OCI-LY3 (cell line): ENCODE data around the gene SUGP2.
A peak's percentile ranks its signal among the peaks of the same experiment; 100 is the strongest.

Experiments used
- H2AFZ ChIP-seq: fragments of 200-600, 300-600 bp; shearing (Covaris generic); 2 replicates; pipeline ENCODE4 v1.6.0; 2014; ENCODE audit warnings: antibody characterized with exemption, low read depth, low read length
- H3K27ac ChIP-seq: fragments of 200-600, 300-600 bp; sonication (generic); 2 replicates; pipeline ENCODE4 v1.5.1; 2014; ENCODE audit warnings: mild to moderate bottlenecking, low read length, moderate library complexity, mixed read lengths
- H3K27me3 ChIP-seq: fragments of 200-600, 300-600 bp; sonication (generic); 2 replicates; pipeline ENCODE4 v1.6.1; 2014; ENCODE audit warnings: low read depth, low read length, mixed read lengths
- H3K36me3 ChIP-seq: fragments of 200-600, 300-600 bp; sonication (generic); replicated peaks from 2 replicates; pipeline ENCODE3; 2014; ENCODE audit warnings: low read depth, low read length, mixed read lengths
- H3K4me1 ChIP-seq: fragments of 300-600, 200-600 bp; sonication (generic); 2 replicates; pipeline ENCODE4 v1.6.1; 2014; ENCODE audit warnings: low read length, mixed read lengths
- H3K4me2 ChIP-seq: fragments of 200-600, 300-600 bp; sonication (generic); 2 replicates; pipeline ENCODE4 v1.6.1; 2014; ENCODE audit warnings: low read length, mixed read lengths
- H3K4me3 ChIP-seq: fragments of 300-600, 200-600 bp; sonication (generic); 2 replicates; pipeline ENCODE4 v1.5.1; 2014; ENCODE audit warnings: antibody characterized with exemption, mild to moderate bottlenecking, low read length, moderate library complexity
- H3K79me2 ChIP-seq: fragments of 300-600, 200-600 bp; shearing (Covaris generic); 2 replicates; pipeline ENCODE4 v1.6.1; 2014; ENCODE audit warnings: mild to moderate bottlenecking, low read length, mixed read lengths
- H3K9ac ChIP-seq: fragments of 300-600, 200-600 bp; shearing (Covaris generic); 2 replicates; pipeline ENCODE4 v1.6.0; 2014; ENCODE audit warnings: mild to moderate bottlenecking, low read length, moderate library complexity
- H3K9me3 ChIP-seq: fragments of 200-600, 300-600 bp; shearing (Covaris generic); 2 replicates; pipeline ENCODE4 v1.6.1; 2014; ENCODE audit warnings: low read length, mixed read lengths; ENCODE audit not compliant: insufficient read depth
- H4K20me1 ChIP-seq: fragments of 200-600, 300-600 bp; sonication (generic); 2 replicates; pipeline ENCODE4 v1.6.1; 2016; ENCODE audit warnings: low read length, mixed read lengths; ENCODE audit not compliant: insufficient read depth
- CTCF ChIP-seq: fragments of 200-600, 300-600 bp; sonication (generic); IDR thresholded peaks from 2 replicates; pipeline ENCODE4 v1.5.1; 2014; ENCODE audit warnings: antibody characterized with exemption, low read length, low read depth
- EZH2phosphoT487 ChIP-seq: fragments of 200-600 bp; shearing (Covaris generic); IDR thresholded peaks from 2 replicates; pipeline ENCODE4 v1.6.1; 2018; ENCODE audit warnings: antibody characterized with exemption, mixed run types, low read depth

Gene SUGP2

GRCh38 chr19:19039901-19040300, 6.6 kb upstream of the SUGP2 start:
- Histone ChIP-seq H3K9ac (no peak overlapping the region), H3K27me3 (no peaks in the 10 kb centered on the region), H3K9me3 (no peaks in the 10 kb centered on the region), H2AFZ (no peak overlapping the region), H3K27ac (no peak overlapping the region), H3K36me3 (peaks cover 36% of the 10 kb centered on the region), H3K4me1 (no peaks in the 10 kb centered on the region), H3K4me2 (no peak overlapping the region), H4K20me1 (no peaks in the 10 kb centered on the region), H3K79me2 (peaks cover 73% of the 10 kb centered on the region), H3K4me3 (no peak overlapping the region)
- no peak for TF ChIP-seq CTCF
- no peak for TF ChIP-seq EZH2phosphoT487

- peak overlapping the region; percentile 87 for H3K4me3 ChIP-seq
- H3K27ac ChIP-seq, result peak overlapping the region; percentile 77
- H3K79me2 ChIP-seq, result peaks cover 90% of the 10 kb centered on the region
- peaks cover 10% of the 10 kb centered on the region; the same call in 1 of the 2 replicates for H4K20me1 ChIP-seq
- H3K4me2 ChIP-seq, result peak overlapping the region; percentile 91
- H3K9ac ChIP-seq, result peak overlapping the region; percentile 93
- peaks cover 37% of the 10 kb centered on the region for H3K36me3 ChIP-seq
- no peaks in the 10 kb centered on the region for H3K9me3 ChIP-seq
- H3K4me1 ChIP-seq, result peaks cover 8% of the 10 kb centered on the region; the same call in 1 of the 2 replicates
- TF ChIP-seq EZH2phosphoT487 (no peak), CTCF (no peak)
- no peaks in the 10 kb centered on the region for H3K27me3 ChIP-seq
- H2AFZ ChIP-seq, result peak overlapping the region; percentile 58
Observed at GRCh38 chr19:19034204-19034624, 897 bp upstream of the SUGP2 start.

- Histone ChIP-seq H3K4me2 (peak overlapping the region; percentile 78), H3K9me3 (no peaks in the 10 kb centered on the region), H3K9ac (peak overlapping the region; percentile 93), H3K4me1 (peaks cover 8% of the 10 kb centered on the region; the same call in 1 of the 2 replicates), H2AFZ (no peak overlapping the region), H3K27me3 (no peaks in the 10 kb centered on the region), H3K27ac (peak overlapping the region; percentile 77), H4K20me1 (peaks cover 13% of the 10 kb centered on the region), H3K79me2 (peaks cover 91% of the 10 kb centered on the region), H3K4me3 (peak overlapping the region; percentile 87), H3K36me3 (peaks cover 39% of the 10 kb centered on the region)
- no peak for TF ChIP-seq EZH2phosphoT487
- TF ChIP-seq CTCF, result no peak
Observed at GRCh38 chr19:19033176-19033425, 216 bp downstream of the SUGP2 start.

DNA sequence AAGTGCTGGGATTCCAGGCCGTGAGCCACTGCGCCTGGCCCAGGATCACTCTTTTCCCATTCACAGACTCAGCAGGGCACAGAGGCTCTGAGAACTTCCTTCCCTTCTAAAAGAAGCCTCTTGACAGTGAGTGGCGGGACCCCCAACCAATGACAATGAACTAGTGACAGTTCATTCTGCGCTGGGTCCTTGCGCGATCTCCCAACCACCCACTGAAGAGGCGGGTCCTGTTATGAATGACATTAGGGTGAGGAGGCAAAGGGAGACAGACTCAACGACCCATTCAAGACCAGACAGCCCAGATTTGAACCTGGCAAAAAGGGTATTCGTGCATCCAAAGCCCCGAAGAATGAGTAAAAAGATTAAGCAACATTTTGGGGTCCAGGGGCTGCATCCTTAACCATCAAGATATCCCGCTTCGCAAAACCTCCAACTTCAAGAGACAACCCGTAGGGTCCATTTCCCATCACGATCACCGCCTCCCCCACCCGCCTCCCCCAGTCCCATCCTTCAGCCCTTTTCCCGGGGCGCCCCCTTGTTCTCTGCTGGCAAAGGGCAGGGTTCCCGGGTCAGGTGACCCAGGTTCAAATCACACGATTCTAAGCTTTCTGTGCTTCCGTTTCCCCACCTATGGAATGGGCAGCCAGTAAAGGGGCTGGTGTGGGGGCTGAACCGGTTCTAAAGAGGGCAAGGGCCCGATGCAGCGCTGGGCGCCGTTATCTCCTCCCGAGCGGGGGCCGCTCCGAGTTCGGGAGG, 719 bp downstream of the SUGP2 start:
- peak overlapping the region; percentile 87 for H3K4me3 ChIP-seq
- peak overlapping the region; percentile 77 for H3K27ac ChIP-seq
- peak overlapping the region; percentile 78 for H3K4me2 ChIP-seq
- peaks cover 15% of the 10 kb centered on the region for H4K20me1 ChIP-seq
- peaks cover 38% of the 10 kb centered on the region for H3K36me3 ChIP-seq
- no peaks in the 10 kb centered on the region for H3K27me3 ChIP-seq
- H2AFZ ChIP-seq, result no peak overlapping the region
- peaks cover 8% of the 10 kb centered on the region; the same call in 1 of the 2 replicates for H3K4me1 ChIP-seq
- no peaks in the 10 kb centered on the region for H3K9me3 ChIP-seq
- no peak for TF ChIP-seq EZH2phosphoT487
- TF ChIP-seq CTCF, result peak; percentile 9; the same call in 1 of the 2 replicates
- peak overlapping the region; percentile 93 for H3K9ac ChIP-seq
- H3K79me2 ChIP-seq, result peaks cover 91% of the 10 kb centered on the region
